Lung (tissue), 12 donors: ENCODE data around the gene PRR36. TPM values are rescaled to one million over a fixed set of nuclear protein-coding genes. Genes with fewer than 3 reads are reported as not detected.

ENCODE experiments used
- ATAC-seq: fragments of 200-7000 bp; cut with Tn5 transposase; one replicate; pipeline ENCODE4 v1.9.1; 2020; ENCODE audit warnings: moderate number of reproducible peaks; ENCODE audit not compliant: insufficient read depth, low FRiP score
- DNase-seq, 3 donors: peaks; one replicate each; pipeline ENCODE4 v3.0.0-alpha.2; 2013 to 2017
- H3K27ac ChIP-seq, 2 donors: one replicate each; pipeline ENCODE4 v1.5.1; 2013; ENCODE audit warnings: mild to moderate bottlenecking in 2 of 2, moderate library complexity in 2 of 2, control low read depth in 1 of 2, inconsistent platforms in 1 of 2, low read depth in 1 of 2, low read length in 1 of 2
- H3K27me3 ChIP-seq, 3 donors: one replicate each; pipeline ENCODE4 v1.5.1; 2013; ENCODE audit warnings: low read length in 2 of 3; ENCODE audit not compliant: control insufficient read depth in 3 of 3, insufficient read depth in 3 of 3
- H3K36me3 ChIP-seq, 4 donors: one replicate each; pipeline ENCODE4 v1.5.1; 2013; ENCODE audit warnings: low read length in 4 of 4, mild to moderate bottlenecking in 1 of 4, moderate library complexity in 1 of 4; ENCODE audit not compliant: control insufficient read depth in 4 of 4, insufficient read depth in 4 of 4
- H3K4me1 ChIP-seq, 5 donors: one replicate each; pipeline ENCODE4 v1.5.1; 2013; ENCODE audit warnings: low read length in 5 of 5, mild to moderate bottlenecking in 2 of 5, moderate library complexity in 1 of 5; ENCODE audit not compliant: control insufficient read depth in 5 of 5, insufficient read depth in 5 of 5
- H3K4me3 ChIP-seq: one replicate; pipeline ENCODE4 v1.5.1; 2013; ENCODE audit warnings: mild to moderate bottlenecking, control low read depth, moderate library complexity
- H3K9ac ChIP-seq, 2 donors: one replicate each; pipeline ENCODE4 v1.5.1; 2013; ENCODE audit warnings: low read length in 2 of 2, control low read depth in 1 of 2; ENCODE audit not compliant: insufficient read depth in 1 of 2
- H3K9me3 ChIP-seq, 4 donors: one replicate each; pipeline ENCODE4 v1.5.1; 2013; ENCODE audit warnings: low read length in 3 of 4, mild to moderate bottlenecking in 1 of 4, moderate library complexity in 1 of 4; ENCODE audit not compliant: control insufficient read depth in 4 of 4, insufficient read depth in 3 of 4
- WGBS, 2 donors: extraction: QIAGEN DNeasy Blood & Tissue Kit; methylation state at CpG; one replicate each; pipeline ENCODE4 v1.1.7; 2013; 5-methylcytosine and 5-hydroxymethylcytosine counted together
- polyA plus RNA-seq, 2 donors: library from polyadenylated mRNA; stranded (reverse); fragments of 200-250 nt; gene quantifications; one replicate each; pipeline ENCODE4 v1.2.1, GENCODE V29; 2013
- total RNA-seq, 2 donors: library from RNA; depleted of rRNA in 1 of 2; stranded (reverse); fragments of >200 nt in 1 of 2; gene quantifications; one replicate each; pipeline ENCODE4 v1.2.1, GENCODE V29; 2014 to 2021
- TF ChIP-seq, protein P1 (sequence below): IDR thresholded peaks from 2 replicates; pipeline ENCODE4 v1.5.1; 2012; ENCODE audit warnings: mild to moderate bottlenecking; ENCODE audit errors: control extremely low read depth, extremely low read depth
- donor health status: control.
- donor health status: control.
- donor health status: Bipolar disorder and iron deficiency.
- donor health status: healthy.
- donor health status: DM: yes; HTN: yes; CAD: no.

The PRR36 gene
- total and polyA plus RNA-seq, 4 donors, result 0.30 to 3.4 (median 1.1) TPM

DNA sequence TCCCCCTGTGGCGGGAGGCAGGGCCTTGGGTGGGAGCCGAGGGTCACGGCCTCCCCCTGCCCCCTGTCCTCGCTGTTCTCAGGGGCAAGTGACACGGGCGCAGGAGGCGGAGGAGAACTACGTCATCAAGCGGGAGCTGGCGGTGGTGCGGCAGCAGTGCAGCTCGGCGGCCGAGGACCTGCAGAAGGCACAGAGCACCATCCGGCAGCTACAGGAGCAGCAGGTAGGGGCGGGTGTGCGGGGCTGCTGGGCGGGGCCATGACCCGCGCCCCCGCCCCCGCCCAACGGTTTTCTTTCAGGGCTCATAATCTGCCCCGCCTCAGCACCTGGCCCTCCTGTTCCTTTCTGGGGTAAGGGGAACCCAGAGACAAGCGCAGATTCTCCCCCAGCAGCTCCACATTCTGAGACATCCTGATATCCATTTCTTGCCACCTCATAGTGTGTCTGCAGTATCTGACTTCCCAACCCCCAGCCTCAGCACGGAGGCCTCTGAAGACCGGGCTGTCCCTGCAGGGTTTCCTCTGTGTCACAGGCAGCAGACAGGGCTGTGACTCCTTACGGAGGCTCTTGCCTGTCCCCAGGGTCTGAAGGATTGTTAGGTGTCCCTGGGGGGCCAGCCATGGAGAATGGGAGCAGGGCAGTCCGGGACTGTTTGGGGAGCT, 15.9 kb downstream of the PRR36 start:
- peak in 1 of 3 donors; percentile 49 for DNase-seq
- WGBS, 2 donors, result 58 to 76% methylated on average over 29 of the region's 29 CpGs

GRCh38 chr19:7857727-7858108, 16.5 kb downstream of the PRR36 start:
- H3K9me3 ChIP-seq, result no peaks in the 10 kb centered on the region
- H3K27ac ChIP-seq, result no peak overlapping the region
- H3K4me1 ChIP-seq, result peaks cover 0 to 15% (median 3%) of the 10 kb centered on the region in 5 donors
- no peak for ATAC-seq
- no peak for DNase-seq
- H3K36me3 ChIP-seq, result peaks cover 0 to 5% (median 2%) of the 10 kb centered on the region in 4 donors
- H3K9ac ChIP-seq, result no peak overlapping the region
- H3K4me3 ChIP-seq, result no peak overlapping the region
- 84 to 88% methylated on average over 8 of the region's 8 CpGs for WGBS, 2 donors
- H3K27me3 ChIP-seq, result peaks cover 0 to 3% (median 0%) of the 10 kb centered on the region in 3 donors
- TF ChIP-seq, protein P1, sequence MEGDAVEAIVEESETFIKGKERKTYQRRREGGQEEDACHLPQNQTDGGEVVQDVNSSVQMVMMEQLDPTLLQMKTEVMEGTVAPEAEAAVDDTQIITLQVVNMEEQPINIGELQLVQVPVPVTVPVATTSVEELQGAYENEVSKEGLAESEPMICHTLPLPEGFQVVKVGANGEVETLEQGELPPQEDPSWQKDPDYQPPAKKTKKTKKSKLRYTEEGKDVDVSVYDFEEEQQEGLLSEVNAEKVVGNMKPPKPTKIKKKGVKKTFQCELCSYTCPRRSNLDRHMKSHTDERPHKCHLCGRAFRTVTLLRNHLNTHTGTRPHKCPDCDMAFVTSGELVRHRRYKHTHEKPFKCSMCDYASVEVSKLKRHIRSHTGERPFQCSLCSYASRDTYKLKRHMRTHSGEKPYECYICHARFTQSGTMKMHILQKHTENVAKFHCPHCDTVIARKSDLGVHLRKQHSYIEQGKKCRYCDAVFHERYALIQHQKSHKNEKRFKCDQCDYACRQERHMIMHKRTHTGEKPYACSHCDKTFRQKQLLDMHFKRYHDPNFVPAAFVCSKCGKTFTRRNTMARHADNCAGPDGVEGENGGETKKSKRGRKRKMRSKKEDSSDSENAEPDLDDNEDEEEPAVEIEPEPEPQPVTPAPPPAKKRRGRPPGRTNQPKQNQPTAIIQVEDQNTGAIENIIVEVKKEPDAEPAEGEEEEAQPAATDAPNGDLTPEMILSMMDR, result no peak

More for the DNA sequence above, 15.9 kb downstream of the PRR36 start:
- TF ChIP-seq, protein P1, result no peak
- ATAC-seq, result no peak
- Histone ChIP-seq H3K4me3 (no peak overlapping the region), H3K36me3 (peaks cover 0 to 5% (median 2%) of the 10 kb centered on the region in 4 donors), H3K27ac (no peak overlapping the region), H3K9ac (no peak overlapping the region), H3K27me3 (peaks cover 0 to 3% (median 0%) of the 10 kb centered on the region in 3 donors), H3K9me3 (peaks cover 0 to 2% (median 0%) of the 10 kb centered on the region in 4 donors), H3K4me1 (peaks cover 0 to 15% (median under 1%) of the 10 kb centered on the region in 5 donors)

- Histone ChIP-seq H3K9ac (no peak overlapping the region), H3K27ac (no peak overlapping the region), H3K36me3 (peaks cover 0 to 7% (median 2%) of the 10 kb centered on the region in 4 donors), H3K9me3 (no peaks in the 10 kb centered on the region), H3K4me3 (no peak overlapping the region), H3K27me3 (peaks cover 0 to 3% (median 0%) of the 10 kb centered on the region in 3 donors), H3K4me1 (peaks cover 0 to 15% (median 3%) of the 10 kb centered on the region in 5 donors)
- no peak for DNase-seq
- TF ChIP-seq, protein P1, result no peak
- no peak for ATAC-seq
- 88% methylated on average over 38 of the region's 38 CpGs for WGBS, 2 donors
These were observed 17.2 kb downstream of the PRR36 start for GRCh38 chr19:7856679-7857663.
